Measurements from ENCODE around the gene MAP2. TPM values are rescaled to one million over a fixed set of nuclear protein-coding genes. Genes with fewer than 3 reads are reported as not detected.
"Not testable (repeated sequence)": the region's sequence is repeated elsewhere in the genome, so short reads cannot be mapped to it uniquely, and the experiment has no call there.

Gene MAP2
- total and polyA plus RNA-seq, 2 of the 13 experiments (the other 11 are each of a cell fraction or from before 2014, with no cell fraction given) = 0.08 TPM; not detected in 1

GRCh38 chr2:209598227-209598626 is 174.4 kb downstream of the MAP2 start:
- not testable (repeated sequence) for H4K20me1 ChIP-seq (ENCODE audit: insufficient read depth, low read length)

GRCh38 chr2:209600341-209601171 is 176.7 kb downstream of the MAP2 start:
- 3% methylated on average over 5 of the region's 5 CpGs for WGBS (ENCODE audit: low lambda C conversion rate)
- Histone ChIP-seq H3K4me2 (ENCODE audit: low read depth, low read length) (no peak overlapping the region), H3K27me3 (ENCODE audit: control insufficient read depth in 1 of 2, insufficient read depth in 2 of 2, low read length in 2 of 2) (no peaks in the 10 kb centered on the region), H3K27ac (ENCODE audit: extremely low read length, insufficient read depth, low read length) (no peak overlapping the region), H3K9me3 (ENCODE audit: low read length) (no peaks in the 10 kb centered on the region), H2AFZ (ENCODE audit: low read length) (no peak overlapping the region), H3K4me1 (ENCODE audit: insufficient read depth, low read length) (no peaks in the 10 kb centered on the region), H4K20me1 (ENCODE audit: insufficient read depth, low read length) (no peaks in the 10 kb centered on the region), H3K79me2 (ENCODE audit: insufficient read depth, low read length) (no peaks in the 10 kb centered on the region), H3K4me3 (replicated peaks in 1 of 3; ENCODE audit: insufficient read depth in 1 of 3, low read depth in 2 of 3, low read length in 3 of 3) (no peak overlapping the region), H3K9ac (ENCODE audit: insufficient read depth, low read depth, low read length) (no peak overlapping the region), H3K36me3 (replicated peaks in 1 of 2; ENCODE audit: control insufficient read depth in 1 of 2, insufficient read depth in 2 of 2, low read length in 2 of 2) (no peaks in the 10 kb centered on the region)
- ChIA-PET CTCF (ENCODE audit: low intra/inter-chr PET ratio, low total read pairs) (no interaction called here), POLR2A (no interaction called here)
- intact Hi-C loops (cut with micrococcal nuclease; ENCODE audit: unreplicated experiment) (no loop called here), in situ Hi-C loops (cut with HindIII; ENCODE audit: extremely low pct_ligation_motif_present, low pct_unique_long_range_greater_than_20kb) (no loop called here)
- DNase-seq (ENCODE audit: low spot score) (no peak), FAIRE-seq (no peak), ATAC-seq (no peak)
- no TSS peak for BruUV-seq (replicated peaks)
- TF ChIP-seq JDP2 (CRISPR knock-in tag; IDR thresholded peaks at IDR 0.05; ENCODE audit: borderline replicate concordance) (no peak), SP140L (CRISPR knock-in tag; IDR thresholded peaks at IDR 0.05; ENCODE audit: borderline replicate concordance) (no peak), NFYC (CRISPR knock-in tag; IDR thresholded peaks at IDR 0.05) (no peak), ZFP90 (CRISPR knock-in tag; IDR thresholded peaks at IDR 0.05; ENCODE audit: borderline replicate concordance) (no peak)

More at GRCh38 chr2:209598227-209598626, 174.4 kb downstream of the MAP2 start:
- H3K79me2 ChIP-seq (ENCODE audit: insufficient read depth, low read length); FAIRE-seq; DNase-seq (ENCODE audit: low spot score); POLR2A ChIA-PET; BruUV-seq (replicated peaks); H3K36me3 ChIP-seq (replicated peaks in 1 of 2; ENCODE audit: control insufficient read depth in 1 of 2, insufficient read depth in 2 of 2, low read length in 2 of 2); H3K9ac ChIP-seq (ENCODE audit: insufficient read depth, low read depth, low read length); H3K4me2 ChIP-seq (ENCODE audit: low read depth, low read length); H3K27me3 ChIP-seq (ENCODE audit: control insufficient read depth in 1 of 2, insufficient read depth in 2 of 2, low read length in 2 of 2); H3K9me3 ChIP-seq (ENCODE audit: low read length); in situ Hi-C loops (cut with HindIII; ENCODE audit: extremely low pct_ligation_motif_present, low pct_unique_long_range_greater_than_20kb); H3K4me1 ChIP-seq (ENCODE audit: insufficient read depth, low read length); H3K27ac ChIP-seq (ENCODE audit: extremely low read length, insufficient read depth, low read length); intact Hi-C loops (cut with micrococcal nuclease; ENCODE audit: unreplicated experiment); H2AFZ ChIP-seq (ENCODE audit: low read length); CTCF ChIA-PET (ENCODE audit: low intra/inter-chr PET ratio, low total read pairs); ATAC-seq; H3K4me3 ChIP-seq (replicated peaks in 1 of 3; ENCODE audit: insufficient read depth in 1 of 3, low read depth in 2 of 3, low read length in 3 of 3): not testable (repeated sequence)
- 60% methylated on average over 6 of the region's 6 CpGs for WGBS (ENCODE audit: low lambda C conversion rate)

Measured in HepG2 (cell line).